GM20000 (cell line): ENCODE data around the gene VKORC1.

Experiments used
- DNase-seq: peaks from one replicate; pipeline ENCODE4 v3.0.0; 2012; ENCODE audit warnings: low spot score
- CTCF ChIP-seq: IDR thresholded peaks from 2 replicates; pipeline ENCODE4 v1.5.1; 2012; ENCODE audit warnings: mild to moderate bottlenecking, control low read depth; ENCODE audit errors: extremely low read depth, missing control alignments

Gene VKORC1

GRCh38 chr16:31043898-31044481 lies 50.6 kb downstream of the VKORC1 start:
- DNase-seq: peak; percentile 13
- no peak for TF ChIP-seq CTCF

GRCh38 chr16:31043352-31043751 lies 51.2 kb downstream of the VKORC1 start:
- DNase-seq: peak; percentile 28
- TF ChIP-seq CTCF: no peak

- no peak for TF ChIP-seq CTCF
- DNase-seq: no peak
Observed at GRCh38 chr16:31042866-31043265, 51.7 kb downstream of the VKORC1 start.
